GM18873 (cell line): ENCODE results near the gene CRADD.
"Not testable (repeated sequence)": the region's sequence is repeated elsewhere in the genome, so short reads cannot be mapped to it uniquely, and the experiment has no call there.

ENCODE experiments used
- ATAC-seq: cut with Tn5 transposase; IDR thresholded peaks from one replicate; pipeline ENCODE4 v1.9.1; 2021; ENCODE audit warnings: mild to moderate bottlenecking, moderate library complexity, moderate number of reproducible peaks; ENCODE audit not compliant: unreplicated experiment, low FRiP score

CRADD gene

DNA sequence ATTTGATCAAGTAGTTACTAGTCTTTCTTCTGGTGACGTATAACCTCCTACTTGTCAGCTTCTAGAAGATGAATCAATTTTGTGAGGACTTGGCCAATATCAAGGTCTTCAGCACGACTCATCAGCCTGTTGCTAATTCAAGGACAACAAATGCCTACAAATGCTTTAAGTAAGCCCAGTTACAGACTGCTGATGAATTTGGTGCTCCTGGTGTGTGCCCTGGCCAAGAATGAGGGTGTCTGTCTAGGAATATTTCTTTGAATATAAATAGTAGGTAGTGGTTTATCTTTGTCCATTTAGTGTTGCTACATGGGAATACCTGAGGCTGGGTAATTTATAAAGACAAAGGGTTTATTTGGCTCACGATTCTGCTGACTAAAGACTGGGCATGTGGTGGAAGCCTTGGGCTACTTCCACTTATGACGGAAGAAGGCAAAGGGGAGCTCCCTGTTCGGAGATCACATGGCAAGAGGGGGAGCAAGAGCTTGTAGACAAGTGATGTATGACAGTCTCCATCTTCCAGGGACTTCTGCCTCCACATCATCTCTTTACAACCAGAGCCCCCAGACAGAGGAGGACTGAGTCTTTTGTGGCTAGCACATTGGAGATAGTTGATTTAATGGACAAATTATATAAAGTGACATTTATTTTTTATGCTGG is 180.2 kb downstream of the CRADD start:
- ATAC-seq: no peak

DNA sequence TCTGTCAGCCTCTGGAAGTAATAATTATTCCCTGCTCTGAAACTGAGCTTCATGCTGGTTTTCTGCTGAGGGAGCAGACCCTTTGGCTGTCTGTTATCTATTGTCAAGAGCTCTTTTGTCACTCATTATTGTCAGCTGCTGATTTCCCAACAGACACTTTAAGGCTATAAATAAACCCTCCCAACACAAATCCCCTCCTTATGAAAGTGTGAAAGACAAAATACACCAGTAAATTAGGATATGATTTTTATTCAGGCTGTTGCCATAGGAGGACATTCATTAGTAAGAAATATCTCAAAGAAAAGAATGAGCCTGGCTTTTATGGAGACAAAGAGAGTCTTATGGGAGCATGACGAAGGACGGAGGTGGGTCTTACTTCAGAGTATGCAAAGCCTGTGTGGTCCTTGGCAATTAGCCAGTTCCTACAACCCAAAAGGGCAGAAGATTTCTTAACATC is 180.8 kb downstream of the CRADD start:
- ATAC-seq: no peak

DNA sequence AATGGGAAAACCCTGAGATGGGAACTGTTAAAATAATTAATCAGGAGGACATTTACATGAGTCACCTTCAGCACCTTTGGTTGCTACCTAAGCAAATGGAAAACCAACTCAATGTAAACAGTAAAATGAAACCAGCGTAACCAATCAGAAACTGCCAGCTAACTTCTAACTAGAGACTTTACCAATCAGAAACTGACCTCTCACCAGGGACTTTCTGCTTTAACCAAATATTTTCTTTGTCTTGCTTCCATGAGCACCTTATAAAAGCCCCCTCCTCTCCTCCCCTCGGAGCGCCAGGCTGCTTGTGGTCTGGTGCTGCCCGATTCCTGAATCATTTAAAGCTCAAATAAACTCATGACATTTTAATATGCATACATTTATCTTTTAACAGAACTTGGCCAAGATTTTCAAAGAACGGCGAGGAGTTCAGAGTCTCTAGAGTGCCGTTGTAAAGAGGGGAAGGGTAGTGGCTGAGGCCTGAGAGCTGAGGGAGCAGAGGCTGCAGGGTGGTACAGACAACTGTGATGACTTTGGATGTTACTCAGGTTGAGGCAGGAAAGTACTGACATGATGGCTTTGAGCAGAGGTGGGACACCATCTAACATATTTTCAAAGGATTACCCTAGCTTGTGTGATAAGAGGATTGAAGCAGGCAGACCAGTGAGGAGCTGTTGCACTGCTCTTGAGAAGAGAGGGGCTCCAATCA is 183.6 kb downstream of the CRADD start:
- ATAC-seq: no peak

DNA sequence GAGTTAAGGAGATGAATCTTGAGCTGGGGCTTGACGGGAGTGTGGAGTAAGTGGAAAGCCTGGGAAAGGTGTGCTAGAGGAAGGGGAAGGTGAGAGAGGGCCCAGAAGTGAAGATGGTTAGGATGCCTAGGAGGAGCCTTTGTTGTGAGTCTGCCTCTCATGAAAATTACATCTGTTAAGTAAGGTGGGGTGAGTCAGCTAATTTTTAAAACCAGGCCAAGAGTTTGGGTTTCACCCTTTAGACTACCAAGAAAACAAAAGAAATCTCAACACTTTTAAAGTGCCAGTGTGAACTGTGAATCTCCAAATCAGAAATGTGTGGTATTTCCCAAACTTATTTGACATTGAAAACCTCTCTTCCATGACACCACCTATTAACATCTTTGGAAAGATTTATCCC is 185.2 kb downstream of the CRADD start:
- no peak for ATAC-seq

DNA sequence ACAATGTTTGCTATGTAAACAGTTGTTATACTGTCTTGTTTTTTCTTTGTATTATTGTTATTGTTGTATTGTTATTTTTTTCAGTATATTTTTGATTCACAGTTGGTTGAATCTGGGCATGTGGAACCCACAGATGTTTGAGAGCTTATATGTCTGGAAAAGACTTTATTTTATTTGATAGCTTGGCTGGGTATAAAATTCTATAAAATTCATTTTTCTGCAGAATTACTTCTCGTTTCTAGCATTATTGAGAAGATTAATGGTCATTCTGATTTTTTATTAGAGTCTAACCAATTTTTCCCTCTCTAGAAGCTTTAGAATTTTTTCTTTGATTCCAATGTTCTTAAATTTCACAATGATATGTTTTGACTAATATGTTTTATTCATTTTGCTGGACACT is 188.6 kb downstream of the CRADD start:
- no peak for ATAC-seq

DNA sequence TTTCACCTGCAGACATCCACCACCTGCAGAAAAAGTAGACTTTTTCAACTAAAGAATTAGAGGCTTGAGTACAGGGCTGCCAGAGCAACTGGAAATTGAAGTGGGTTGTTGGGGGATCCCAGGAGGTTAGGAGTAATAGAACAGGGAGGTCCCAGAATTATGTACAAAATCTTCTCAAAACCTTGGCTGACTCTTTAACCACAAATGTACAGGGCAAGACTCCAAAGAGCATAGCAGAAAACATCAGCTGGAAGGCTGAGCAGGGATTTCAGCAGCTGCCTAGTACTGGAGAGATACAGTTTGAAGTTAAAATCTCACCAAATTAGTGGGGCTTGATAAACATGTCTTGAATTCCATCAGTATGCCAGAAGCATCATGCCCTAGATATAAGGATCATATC is 191.6 kb downstream of the CRADD start:
- ATAC-seq: no peak

DNA sequence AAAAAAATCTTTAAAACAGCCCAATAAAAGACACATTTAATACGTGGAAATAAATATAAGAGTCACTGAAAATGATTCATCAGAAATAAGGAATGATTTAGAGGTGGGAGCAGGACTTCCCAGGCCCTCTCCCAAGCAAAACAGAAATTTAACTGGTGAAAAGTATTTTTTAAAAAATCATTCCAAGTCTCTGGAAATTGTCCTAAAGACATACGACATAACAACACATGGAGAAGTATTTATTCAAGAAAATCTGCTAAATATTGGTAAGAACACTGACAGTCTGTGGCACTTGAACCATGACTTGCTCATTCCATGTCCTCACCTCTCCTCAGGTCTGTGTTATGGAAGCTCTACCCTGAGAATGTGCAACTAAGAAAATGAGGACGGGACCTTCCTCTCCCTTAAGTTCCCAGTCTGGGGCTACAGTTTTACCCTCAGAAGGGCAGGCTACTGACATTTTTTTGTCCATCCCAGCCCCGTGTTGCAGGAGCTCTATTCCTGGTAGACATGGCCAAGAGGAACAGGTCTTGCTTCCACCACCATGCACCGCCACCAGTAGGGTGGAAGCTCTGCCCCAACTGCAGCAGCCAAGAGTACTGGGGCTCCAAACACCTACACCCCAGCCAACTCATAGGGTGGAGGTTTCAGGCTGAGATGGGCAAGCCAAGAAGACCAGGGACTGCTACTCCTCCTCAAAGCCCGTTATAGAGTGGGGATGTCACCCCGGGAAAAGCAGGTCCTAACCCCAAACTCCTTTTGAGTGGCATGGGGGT is 193.0 kb downstream of the CRADD start:
- no peak for ATAC-seq

DNA sequence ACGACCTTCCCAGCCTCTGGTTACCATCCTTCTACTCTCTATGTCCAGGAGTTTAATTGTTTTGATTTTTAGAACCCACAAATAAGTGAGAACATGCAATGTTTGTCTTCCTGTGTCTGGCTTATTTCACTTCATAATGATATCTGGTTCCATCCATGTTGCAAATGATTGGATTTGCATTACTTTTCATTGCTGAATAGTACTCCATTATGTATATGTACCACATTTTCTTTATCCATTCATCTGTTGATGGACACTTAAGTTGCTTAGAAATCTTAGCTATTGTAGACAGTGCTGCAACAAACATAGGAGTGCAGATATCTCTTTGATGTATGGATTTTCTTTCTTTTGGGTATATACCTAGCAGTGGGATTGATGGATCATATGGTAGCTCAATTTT is 194.4 kb downstream of the CRADD start:
- ATAC-seq: not testable (repeated sequence)

DNA sequence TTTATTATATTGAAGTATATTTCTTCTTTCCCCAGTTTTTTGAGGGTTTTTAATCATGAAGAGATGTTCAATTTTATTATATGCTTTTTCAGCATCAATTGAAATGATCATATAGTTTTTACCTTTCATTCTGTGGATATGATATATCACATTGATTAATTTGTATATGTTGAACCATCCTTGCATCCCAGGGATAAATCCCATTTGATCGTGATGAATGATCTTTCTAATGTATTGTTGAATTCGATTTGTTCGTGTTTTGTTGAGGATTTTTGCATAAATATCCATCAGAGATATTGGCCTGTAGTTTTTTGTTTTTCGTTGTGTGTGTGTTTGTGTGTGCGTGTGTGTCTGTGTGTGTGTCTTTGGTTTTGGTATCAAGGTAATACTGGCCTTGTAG is 196.4 kb downstream of the CRADD start:
- no peak for ATAC-seq

DNA sequence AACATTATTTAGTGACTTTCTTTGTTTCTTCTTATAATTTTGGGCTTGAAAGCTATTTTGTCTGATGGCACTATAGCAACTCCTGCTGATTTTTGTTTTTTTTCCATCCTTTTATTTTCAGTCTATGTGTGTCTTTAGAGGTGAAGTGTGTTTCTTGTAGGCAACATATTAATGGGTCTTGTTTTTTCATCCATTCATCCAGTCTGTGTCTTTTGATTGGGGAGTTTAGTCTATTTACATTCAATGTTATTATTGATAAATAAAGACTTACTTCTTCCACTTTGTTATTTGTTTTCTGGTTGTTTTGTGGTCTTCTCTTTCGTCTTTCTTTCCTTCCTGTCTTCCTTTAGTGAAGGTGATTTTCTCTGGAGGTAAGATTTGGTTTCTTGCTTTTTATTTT is 198.0 kb downstream of the CRADD start:
- no peak for ATAC-seq

DNA sequence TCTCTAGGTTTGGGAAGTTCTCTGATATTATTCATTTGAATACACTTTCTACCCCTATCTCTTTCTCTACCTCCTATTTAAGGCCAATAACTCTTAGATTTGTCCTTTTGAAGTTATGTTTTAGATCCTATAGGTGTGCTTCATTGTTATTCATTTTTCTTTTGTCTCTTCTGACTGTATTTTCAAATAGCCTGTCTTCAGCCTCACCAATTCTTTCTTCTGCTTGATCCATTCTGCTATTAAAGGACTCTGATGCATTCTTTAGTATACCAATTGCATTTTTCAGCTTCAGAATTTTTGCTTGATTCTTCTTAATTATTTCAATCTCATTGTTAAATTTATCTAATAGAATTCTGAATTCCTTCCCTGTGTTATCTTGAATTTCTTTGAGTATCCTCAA is 199.2 kb downstream of the CRADD start:
- ATAC-seq: no peak

DNA sequence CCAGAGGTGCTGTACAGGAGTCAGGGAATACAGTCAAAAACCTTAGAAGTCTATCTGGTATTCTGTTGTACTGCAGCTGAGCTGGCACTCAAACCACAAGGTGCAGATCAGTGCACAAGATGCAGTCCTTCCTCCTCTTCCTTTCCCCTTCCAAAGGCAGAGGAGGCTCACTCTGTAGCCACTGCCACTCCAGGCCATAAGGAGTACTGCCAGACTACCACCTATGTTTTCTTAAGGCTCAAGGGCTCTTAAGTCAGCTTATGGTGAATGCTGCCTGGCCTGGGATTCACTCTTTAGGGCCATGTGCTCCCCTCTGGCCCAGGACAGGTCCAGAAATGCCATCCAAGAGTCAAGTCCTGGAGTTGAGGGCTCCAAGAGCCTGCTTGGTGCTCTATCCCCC is 200.3 kb downstream of the CRADD start:
- no peak for ATAC-seq

DNA sequence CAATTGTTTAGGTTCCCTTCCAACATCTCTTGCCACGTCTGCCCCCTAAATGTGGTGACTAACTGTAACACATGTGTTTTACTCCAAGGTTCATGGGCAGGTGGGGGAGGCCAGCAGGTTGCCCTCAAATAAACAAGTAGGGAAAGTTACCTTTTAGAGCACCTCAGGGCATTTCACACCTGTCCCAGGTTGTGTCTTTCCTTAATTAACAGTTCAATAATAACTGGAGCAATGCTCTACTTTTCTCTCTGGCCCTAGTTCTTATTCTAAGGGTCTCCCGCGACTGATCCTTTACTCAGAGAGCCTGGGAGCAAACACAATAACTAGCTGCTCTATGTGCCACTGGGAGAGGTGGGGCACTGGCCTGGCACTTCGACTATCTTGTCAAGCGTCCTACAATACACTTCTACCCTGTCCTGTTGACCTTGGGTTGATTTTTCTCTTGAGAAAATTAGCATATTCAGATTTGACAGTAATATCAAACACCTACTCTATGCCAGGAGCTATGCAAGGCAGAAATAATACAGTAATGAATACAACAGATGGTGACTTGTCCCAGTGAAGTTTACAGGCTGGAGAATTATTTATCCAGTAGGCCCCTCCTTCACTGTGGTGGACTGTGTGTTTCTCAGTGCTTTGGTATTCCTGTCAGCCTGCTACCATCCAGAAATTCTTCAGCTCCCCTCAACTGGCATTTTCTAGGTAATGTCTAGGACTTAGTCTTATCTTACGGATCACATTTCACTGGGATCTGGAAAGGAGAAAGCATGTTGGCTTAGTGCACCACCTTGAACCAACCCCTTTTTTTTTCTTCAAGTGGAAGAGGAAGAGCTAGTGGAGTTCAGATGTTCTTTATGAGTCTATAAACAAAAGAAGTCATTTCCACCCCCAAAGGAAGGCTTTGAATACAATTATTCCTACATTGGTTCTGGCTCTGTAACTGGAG is 202.6 kb downstream of the CRADD start:
- ATAC-seq: no peak

DNA sequence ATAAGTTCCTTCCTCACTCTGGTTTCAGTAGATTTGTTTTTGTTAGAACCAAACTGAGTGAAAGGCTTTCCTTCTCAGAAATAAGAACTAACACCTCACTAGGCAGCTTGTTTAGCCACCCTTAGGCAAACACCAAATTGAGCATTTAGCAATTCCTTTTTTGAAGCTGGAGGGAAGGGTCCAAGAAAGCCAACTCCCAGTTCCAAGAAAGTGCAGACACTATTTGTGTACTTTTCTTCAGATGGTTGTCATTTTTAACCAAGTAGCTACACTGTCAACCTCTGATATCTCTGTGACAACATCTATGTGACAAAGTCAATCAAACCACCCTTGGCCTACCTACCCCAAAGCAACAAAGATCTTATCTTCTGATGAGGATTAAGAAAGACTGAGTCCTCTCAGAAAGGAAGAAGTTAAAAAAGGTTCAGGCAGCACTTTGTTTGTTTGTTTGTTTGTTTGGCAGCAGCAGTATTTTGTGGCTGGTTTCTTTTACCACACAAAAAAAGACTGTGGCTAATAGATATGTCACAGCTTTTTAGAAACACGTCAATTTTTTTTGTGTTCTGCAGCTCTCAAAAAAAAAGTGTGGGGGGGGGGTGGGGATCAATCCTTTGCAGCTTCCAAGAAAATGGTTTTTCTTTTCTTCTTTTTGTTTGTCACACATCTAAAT is 203.8 kb downstream of the CRADD start:
- ATAC-seq: no peak

DNA sequence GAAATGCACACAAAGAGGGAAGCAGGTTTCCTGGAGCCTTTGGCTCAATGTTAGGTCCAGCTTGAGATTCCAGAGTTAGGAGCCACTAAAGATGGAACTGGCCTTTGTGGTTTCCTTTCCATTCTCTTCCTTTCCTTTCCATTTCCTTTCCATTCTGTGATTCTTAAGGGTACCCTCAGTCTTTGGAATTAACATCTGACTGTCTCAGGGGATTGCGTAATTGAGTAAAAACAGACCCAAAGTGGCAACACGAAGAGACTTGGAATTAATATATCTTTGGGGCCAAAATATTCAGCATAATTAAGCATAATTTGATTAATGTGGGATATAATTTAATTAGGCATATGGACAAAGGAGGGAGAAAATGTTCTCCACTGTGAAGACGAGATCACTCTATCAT is 205.6 kb downstream of the CRADD start:
- no peak for ATAC-seq

DNA sequence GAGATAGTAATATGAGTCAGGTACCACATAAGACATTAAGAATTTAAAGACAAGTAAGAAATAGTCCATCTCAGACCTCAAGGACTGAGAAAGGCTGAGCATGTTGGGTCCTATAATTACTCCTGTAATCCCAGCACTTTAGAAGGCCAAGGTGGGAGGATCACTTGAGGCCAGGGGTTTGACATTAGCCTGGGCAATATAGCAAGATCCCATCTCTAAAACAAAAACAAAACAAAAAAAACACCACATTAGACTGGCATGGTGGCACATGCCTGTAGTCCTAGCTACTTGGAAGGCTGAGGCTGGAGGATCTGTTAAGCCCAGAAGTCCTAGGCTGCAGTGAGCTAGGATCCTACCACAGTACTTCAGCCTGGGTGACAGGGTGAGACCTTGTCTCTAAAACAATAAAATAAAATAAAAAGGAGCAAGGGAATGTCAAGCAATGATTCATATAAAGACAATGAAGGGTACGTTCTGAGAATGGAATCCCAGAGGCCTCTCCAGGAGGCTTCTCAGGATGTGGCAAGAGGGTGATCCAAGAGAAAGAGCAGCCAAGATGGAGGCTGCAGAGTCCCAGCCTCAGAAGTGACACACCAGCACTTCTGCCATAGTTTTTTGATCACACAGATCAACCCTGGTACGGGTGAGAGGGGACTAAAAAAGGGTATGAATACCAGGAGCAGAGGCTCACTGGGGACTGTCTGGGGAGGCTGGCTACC is 206.4 kb downstream of the CRADD start:
- ATAC-seq: no peak

DNA sequence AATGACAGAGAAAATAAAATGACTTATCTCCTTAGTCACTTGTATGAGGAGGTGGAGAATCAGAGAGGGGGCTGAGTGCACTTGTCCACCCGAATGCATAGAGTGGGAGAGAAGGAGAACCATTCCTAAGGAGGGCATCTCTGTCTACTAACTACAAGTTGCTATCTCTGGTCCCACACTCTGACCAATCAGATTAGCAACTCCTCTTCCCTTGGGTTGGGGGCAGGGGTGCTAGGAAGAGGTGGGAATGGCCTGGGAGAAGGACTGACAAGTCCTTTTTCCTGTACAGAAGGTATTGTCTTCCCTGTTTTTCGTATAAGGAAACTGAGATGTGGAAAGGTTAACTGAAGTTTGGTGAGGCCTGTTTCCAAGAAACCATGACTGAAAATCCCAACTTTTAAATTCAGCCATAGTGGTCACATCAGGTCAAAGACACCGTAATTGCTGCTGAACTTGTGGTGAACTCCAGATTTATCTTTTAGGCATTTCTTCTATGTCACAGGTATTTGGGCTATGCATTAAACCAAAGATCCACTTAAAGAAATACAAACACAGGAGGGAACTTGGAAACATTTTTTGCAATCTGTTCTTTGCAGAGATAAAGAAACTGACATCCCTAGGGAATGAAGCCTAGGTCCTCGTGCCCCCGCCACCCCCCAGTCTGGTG is 207.8 kb downstream of the CRADD start:
- no peak for ATAC-seq

DNA sequence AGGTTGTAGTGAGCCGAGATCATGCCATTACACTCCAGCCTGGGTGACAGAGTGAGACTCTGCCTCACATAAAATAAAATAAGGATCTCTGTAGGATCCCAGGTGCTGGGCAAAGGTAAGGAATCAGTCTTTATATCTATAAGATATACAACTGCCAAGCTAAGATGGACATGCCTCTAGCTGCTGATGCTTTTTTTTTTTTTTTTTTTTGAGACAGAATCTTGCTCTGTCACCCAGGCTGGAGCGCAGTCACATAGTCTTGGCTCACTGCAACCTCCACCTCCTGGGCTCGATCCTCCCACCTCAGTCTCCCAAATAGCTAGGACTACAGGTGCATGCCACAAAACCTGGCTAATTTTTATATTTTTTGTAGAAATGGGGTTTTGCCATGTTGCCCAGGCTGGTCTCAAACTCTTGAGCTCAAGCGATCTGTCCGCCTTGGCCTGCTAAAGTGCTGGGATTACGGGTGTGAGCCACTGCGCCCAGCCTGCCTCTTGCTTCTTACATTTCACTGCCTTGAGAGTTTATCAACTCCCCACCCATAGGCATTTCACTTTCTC is 208.9 kb downstream of the CRADD start:
- not testable (repeated sequence) for ATAC-seq
